ENCODE measurements around the gene ARSK.
A peak's percentile ranks its signal among the peaks of the same experiment; 100 is the strongest.

The ARSK gene

GRCh38 chr5:95565280-95565920, 10.5 kb downstream of the ARSK start:
- no peak for DNase-seq

- DNase-seq, result no peak
These were observed 17.1 kb downstream of the ARSK start for GRCh38 chr5:95572016-95572415.

DNA sequence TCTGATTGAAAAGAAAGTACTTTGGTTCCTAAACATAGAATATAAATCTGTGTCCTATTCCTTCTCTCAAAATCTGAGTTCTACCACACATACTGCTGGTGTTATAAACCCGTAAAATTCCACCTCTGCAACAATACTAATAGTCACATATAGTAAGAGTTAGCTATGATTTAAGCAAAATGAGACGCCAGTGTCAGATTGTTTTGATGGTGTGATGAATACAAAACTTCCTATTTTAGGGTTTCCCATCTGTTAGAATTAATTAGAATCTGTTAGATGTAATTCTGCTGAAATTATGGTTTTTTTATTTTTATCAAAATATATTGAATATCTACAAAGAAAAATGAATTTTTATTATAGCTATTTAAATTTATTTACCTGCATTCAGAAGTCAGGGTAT, 26.7 kb downstream of the ARSK start:
- no peak for DNase-seq

DNA sequence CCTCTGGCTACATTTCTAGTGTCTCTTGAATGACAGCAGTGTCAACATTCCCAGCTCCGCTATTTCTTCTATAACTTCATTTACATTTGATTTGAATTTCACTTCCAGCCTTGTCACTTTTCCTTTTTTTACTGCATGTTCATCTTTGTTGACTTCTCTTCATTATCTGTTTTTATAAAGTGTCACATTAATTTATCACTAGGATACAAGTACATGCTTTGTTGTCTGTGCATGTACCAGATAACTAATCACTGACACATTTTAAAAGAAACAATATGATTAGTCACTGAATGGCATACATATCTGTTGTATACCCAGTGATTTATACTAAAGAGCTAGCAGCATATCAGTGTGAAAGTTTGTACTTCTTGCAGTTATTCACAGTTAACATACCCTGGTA, 29.1 kb downstream of the ARSK start:
- DNase-seq, result peak; percentile 61

GRCh38 chr5:95590880-95591279, 36.0 kb downstream of the ARSK start:
- no peak for DNase-seq

- no peak for DNase-seq
These were observed 36.6 kb downstream of the ARSK start for GRCh38 chr5:95591490-95591901.

GRCh38 chr5:95595289-95595931, 40.5 kb downstream of the ARSK start:
- peak; percentile 43 for DNase-seq

GRCh38 chr5:95599252-95599651, 44.4 kb downstream of the ARSK start:
- DNase-seq, result no peak

GRCh38 chr5:95600557-95600956, 45.7 kb downstream of the ARSK start:
- DNase-seq, result no peak

GRCh38 chr5:95605786-95606185, 50.9 kb downstream of the ARSK start:
- DNase-seq, result no peak

- no peak for DNase-seq
These were observed 51.5 kb downstream of the ARSK start for GRCh38 chr5:95606419-95606818.

DNA sequence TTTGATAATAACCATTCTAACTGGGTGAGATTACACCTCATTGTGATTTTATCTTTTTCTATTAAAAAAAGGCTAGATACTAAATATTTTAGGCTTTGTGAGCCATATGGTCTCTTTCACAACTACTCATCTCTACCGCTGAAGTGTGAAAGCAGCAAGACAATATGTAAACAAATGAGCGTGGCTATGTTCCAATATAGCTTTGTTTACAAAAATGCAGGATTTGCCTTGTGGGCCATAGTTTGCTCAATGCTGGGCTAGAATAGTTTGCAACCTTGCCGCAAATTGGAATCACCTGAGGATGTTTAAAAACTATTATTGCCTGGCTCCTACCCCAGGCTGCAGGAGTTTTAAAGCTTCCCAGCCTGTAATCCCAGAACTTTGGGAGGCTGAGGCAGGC, 54.8 kb downstream of the ARSK start:
- no peak for DNase-seq

DNA sequence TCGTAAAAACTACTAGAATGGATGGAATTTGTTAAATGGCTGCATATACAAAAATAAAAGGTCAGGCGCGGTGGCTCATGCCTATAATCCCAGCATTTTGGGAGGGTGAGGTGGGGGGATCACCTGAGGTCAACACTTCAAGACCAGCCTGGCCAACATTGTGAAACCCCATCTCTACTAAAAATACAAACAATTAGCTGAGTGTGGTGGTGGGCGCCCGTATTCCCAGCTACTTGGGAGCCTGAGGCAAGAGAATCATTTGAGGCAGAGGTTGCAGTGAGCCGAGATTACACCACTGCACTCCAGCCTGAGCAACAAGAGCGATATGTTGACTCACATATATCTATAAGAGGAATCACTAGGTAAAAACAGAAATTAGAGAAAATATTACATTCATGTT, 55.6 kb downstream of the ARSK start:
- no peak for DNase-seq

DNA sequence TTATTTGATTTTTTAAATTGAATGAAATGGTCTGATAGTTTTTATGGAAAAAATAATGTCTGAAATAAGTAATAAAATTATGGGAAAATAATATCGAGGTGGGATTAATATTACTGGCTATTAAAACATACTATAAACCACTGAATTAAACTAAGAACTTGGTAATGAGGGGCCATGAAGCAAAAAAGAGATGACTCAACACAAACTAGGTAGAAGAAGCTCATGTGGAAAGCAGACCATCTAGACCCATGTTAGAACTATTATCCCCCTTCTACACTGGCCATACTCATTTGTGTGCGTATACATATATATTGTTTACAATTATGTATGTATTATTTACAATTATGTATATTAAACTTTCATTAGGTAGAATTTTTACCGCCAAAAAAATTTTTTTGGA, 56.5 kb downstream of the ARSK start:
- DNase-seq, result no peak

GRCh38 chr5:95613514-95613913, 58.6 kb downstream of the ARSK start:
- no peak for DNase-seq

DNA sequence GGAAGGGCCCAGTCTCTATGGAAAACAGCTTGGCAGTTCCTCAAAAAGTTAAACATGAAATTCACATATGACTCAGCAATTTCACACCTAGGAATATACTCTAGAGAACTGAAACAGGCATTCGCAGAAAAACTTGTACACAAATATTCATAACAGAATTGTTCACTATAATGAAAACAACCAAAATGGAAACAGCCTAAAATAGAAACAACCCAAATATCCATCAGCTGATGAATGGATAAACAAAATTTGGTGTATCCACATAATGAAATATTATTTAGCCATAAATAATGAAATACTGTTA, 60.2 kb downstream of the ARSK start:
- no peak for DNase-seq

DNA sequence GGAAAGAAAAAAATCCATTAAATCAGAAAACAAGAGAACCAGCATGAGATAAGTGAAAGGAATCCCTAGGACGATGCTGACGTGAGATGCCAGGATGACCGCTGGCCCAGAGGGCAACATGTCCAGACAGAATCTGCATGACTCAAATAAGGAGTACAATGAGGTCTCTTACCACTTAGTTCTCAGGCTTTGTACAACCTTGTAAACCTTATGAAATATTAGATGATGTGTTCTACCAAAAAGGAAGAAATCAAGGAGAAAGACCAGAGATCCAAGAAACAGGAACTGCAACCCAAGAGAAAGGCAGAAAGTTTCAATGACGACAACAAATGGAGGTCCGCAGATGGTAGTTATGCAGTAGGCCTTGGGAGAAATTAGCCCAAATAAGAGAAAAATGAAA, 62.2 kb downstream of the ARSK start:
- no peak for DNase-seq

DNA sequence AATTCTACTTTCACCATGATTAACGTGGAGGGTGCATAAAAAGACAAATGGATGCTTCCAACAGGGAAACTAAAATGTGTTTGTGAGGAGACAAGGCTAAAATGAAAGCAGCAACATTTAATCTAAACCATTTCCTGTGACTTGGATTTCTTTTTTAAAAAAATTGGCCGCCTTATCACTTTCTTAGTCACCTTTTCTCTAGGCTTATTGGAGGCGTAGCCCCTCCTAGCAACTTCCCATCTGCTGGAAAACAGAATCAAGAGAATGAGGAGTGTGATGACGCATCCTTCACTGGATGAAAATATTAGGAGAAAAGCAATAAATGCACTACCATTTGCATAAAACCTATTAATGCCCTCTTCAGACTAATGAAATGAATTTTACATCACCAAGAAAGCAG, 64.2 kb downstream of the ARSK start:
- DNase-seq, result no peak

- DNase-seq, result peak; percentile 6
These were observed 64.7 kb downstream of the ARSK start for GRCh38 chr5:95619514-95620029.

- DNase-seq, result peak; percentile 54
These were observed 65.3 kb downstream of the ARSK start, which contains the start of gene GPR150 for GRCh38 chr5:95620030-95620869. TSS of gene GPR150 (plus strand) at chr5:95620087. CDS start at chr5:95620276, 189 bp downstream.

GRCh38 chr5:95620870-95621838, 66.3 kb downstream of the ARSK start:
- peak; percentile 48 for DNase-seq

DNA sequence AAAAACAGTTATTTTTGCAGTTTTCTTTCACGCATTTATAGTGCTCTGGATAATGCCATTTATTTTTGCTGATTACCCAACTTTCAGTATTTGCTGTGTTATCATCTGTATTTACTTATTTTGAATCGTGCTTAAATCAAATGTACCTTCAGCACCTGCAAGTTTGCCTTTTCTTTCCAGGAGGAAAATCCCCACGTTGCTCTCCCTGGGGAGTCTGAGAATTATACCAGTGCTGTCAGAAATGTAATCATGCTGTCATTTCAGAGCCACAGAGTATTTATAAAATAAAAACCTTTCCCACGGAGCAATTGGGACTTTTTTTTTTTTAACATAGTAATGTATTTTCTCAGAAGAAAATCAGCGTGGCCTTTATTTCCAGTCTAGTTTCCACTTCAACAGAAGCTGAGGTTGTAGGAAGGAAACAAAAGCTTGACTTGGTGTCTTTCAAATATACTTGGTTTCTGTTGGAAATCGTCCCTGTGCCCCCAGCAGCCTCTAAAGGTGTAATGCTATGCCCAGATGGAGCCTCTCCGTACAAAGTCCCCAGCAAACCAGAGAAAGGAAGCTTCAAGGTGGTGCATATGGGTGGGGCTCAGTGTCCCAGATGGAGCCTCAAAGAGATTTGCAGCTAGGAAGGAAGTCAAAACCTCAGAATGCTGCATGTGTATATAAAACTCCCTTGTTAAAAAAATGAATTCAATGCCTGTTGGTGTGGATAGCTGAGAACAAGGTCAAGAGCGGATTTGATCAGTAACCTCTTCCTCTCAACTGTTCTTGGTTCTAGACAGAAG, 67.1 kb downstream of the ARSK start:
- DNase-seq, result no peak

Measured in hematopoietic multipotent progenitor cell treated with erythropoietin and hydrocortisone succinate and interleukin-3 and kit ligand, for 8 days (in vitro differentiated cells).